Measurements from ENCODE around the gene STMN3.

Gene STMN3

DNA sequence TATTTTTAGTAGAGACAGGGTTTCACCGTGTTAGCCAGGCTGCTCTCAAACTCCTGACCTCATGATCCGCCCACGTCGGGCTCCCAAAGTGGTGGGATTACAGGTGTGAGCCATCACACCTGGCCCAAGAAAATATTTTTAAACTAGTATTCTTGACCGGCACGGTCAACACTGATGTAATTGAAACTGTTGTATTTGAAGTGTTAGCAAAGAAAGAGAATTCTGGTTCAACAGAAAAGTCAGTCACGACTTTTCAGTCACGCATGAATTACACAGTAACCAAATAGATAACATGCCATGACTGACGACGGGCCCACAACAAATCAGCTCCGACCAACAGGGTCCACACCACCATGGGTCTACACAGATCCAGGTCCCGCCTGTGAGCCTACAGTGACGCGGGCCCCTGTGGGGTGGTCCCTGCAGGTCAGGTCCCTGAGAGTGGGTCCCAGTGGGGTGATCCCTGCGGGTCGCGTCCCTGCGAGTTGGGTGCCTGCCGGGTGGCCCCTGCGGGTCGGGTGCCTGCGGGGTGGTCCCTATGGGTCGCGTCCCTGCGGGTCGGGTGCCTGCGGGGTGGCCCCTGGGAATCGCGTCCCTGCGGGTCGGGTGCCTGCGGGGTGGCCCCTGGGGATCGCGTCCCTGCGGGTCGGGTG, 27.3 kb downstream of the STMN3 start:
- ChIA-PET CTCF (no interaction called here), POLR2A (interaction anchor here (1.5 kb wide), 2 partner anchors 16 to 32 kb away, joined by 4 to 5 read pairs; partner anchors contain the start of gene RTEL1)
- Histone ChIP-seq H3K27ac (ENCODE audit: extremely low read depth, low read depth, low read length) (peak overlapping the region; percentile 98), H3K9me3 (ENCODE audit: control insufficient read depth, insufficient read depth, low read depth, low read length) (no peaks in the 10 kb centered on the region), H3K4me1 (ENCODE audit: control insufficient read depth, insufficient read depth, low read length) (no peaks in the 10 kb centered on the region), H3K36me3 (ENCODE audit: control insufficient read depth in 2 of 2, insufficient read depth in 1 of 2, low read length in 2 of 2) (no peaks in the 10 kb centered on the region), H3K4me3 (ENCODE audit: low read depth, low read length) (peak overlapping the region; percentile 89)
- TF ChIP-seq KLF1 (tag by site-specific recombination; IDR thresholded peaks at IDR 0.05) (no peak), ZNF433 (tag by site-specific recombination; IDR thresholded peaks at IDR 0.05; ENCODE audit: low read depth) (no peak), ZNF324 (tag by site-specific recombination; IDR thresholded peaks at IDR 0.05) (no peak), ZNF473 (tag by site-specific recombination; IDR thresholded peaks at IDR 0.05) (no peak), ZNF10 (tag by site-specific recombination; IDR thresholded peaks at IDR 0.05) (no peak), ZNF214 (tag by site-specific recombination; IDR thresholded peaks at IDR 0.05; ENCODE audit: borderline replicate concordance) (no peak), ZNF169 (tag by site-specific recombination; IDR thresholded peaks at IDR 0.05) (no peak), ZNF624 (tag by site-specific recombination; IDR thresholded peaks at IDR 0.05) (no peak), ZNF391 (tag by site-specific recombination; IDR thresholded peaks at IDR 0.05; ENCODE audit: borderline replicate concordance, low read depth) (no peak), ZXDB (tag by site-specific recombination; IDR thresholded peaks at IDR 0.05) (no peak), ZFHX2 (tag by site-specific recombination; conservative IDR thresholded peaks at IDR 0.05) (peak; percentile 18; the same call in 1 of the 2 replicates), GLI2 (tag by site-specific recombination; IDR thresholded peaks at IDR 0.05; ENCODE audit: borderline replicate concordance, low read depth) (no peak), ZBTB20 (tag by site-specific recombination; IDR thresholded peaks at IDR 0.05) (no peak), HOXA7 (CRISPR knock-in tag; IDR thresholded peaks at IDR 0.05; ENCODE audit: borderline replicate concordance) (no peak), TCF7L2 (IDR thresholded peaks at IDR 0.05; ENCODE audit: borderline replicate concordance, low read depth, low read length) (no peak), ZNF610 (tag by site-specific recombination; IDR thresholded peaks at IDR 0.05; ENCODE audit: borderline replicate concordance) (no peak), ZNF155 (tag by site-specific recombination; IDR thresholded peaks at IDR 0.05) (no peak), GFI1B (tag by site-specific recombination; IDR thresholded peaks at IDR 0.05) (no peak), ZNF121 (tag by site-specific recombination; IDR thresholded peaks at IDR 0.05) (0 out of 2 replicates have a peak, but pooled peaks have one; percentile 20), MZF1 (tag by site-specific recombination; IDR thresholded peaks at IDR 0.05; ENCODE audit: borderline replicate concordance) (no peak), ZEB2 (tag by site-specific recombination; IDR thresholded peaks at IDR 0.05) (0 out of 2 replicates have a peak, but pooled peaks have one; percentile 43)
- TF ChIP-seq, protein P1, sequence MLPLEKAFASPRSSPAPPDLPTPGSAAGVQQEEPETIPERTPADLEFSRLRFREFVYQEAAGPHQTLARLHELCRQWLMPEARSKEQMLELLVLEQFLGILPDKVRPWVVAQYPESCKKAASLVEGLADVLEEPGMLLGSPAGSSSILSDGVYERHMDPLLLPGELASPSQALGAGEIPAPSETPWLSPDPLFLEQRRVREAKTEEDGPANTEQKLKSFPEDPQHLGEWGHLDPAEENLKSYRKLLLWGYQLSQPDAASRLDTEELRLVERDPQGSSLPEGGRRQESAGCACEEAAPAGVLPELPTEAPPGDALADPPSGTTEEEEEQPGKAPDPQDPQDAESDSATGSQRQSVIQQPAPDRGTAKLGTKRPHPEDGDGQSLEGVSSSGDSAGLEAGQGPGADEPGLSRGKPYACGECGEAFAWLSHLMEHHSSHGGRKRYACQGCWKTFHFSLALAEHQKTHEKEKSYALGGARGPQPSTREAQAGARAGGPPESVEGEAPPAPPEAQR (tag by site-specific recombination; IDR thresholded peaks at IDR 0.05): no peak
- TF ChIP-seq, protein P2, sequence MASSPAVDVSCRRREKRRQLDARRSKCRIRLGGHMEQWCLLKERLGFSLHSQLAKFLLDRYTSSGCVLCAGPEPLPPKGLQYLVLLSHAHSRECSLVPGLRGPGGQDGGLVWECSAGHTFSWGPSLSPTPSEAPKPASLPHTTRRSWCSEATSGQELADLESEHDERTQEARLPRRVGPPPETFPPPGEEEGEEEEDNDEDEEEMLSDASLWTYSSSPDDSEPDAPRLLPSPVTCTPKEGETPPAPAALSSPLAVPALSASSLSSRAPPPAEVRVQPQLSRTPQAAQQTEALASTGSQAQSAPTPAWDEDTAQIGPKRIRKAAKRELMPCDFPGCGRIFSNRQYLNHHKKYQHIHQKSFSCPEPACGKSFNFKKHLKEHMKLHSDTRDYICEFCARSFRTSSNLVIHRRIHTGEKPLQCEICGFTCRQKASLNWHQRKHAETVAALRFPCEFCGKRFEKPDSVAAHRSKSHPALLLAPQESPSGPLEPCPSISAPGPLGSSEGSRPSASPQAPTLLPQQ (tag by site-specific recombination; IDR thresholded peaks at IDR 0.05): peak; percentile 71
- TF ChIP-seq, protein P3, sequence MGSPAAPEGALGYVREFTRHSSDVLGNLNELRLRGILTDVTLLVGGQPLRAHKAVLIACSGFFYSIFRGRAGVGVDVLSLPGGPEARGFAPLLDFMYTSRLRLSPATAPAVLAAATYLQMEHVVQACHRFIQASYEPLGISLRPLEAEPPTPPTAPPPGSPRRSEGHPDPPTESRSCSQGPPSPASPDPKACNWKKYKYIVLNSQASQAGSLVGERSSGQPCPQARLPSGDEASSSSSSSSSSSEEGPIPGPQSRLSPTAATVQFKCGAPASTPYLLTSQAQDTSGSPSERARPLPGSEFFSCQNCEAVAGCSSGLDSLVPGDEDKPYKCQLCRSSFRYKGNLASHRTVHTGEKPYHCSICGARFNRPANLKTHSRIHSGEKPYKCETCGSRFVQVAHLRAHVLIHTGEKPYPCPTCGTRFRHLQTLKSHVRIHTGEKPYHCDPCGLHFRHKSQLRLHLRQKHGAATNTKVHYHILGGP (tag by site-specific recombination; IDR thresholded peaks at IDR 0.05): no peak
- TF ChIP-seq, protein P4, sequence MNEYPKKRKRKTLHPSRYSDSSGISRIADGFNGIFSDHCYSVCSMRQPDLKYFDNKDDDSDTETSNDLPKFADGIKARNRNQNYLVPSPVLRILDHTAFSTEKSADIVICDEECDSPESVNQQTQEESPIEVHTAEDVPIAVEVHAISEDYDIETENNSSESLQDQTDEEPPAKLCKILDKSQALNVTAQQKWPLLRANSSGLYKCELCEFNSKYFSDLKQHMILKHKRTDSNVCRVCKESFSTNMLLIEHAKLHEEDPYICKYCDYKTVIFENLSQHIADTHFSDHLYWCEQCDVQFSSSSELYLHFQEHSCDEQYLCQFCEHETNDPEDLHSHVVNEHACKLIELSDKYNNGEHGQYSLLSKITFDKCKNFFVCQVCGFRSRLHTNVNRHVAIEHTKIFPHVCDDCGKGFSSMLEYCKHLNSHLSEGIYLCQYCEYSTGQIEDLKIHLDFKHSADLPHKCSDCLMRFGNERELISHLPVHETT (tag by site-specific recombination; IDR thresholded peaks at IDR 0.05): no peak
- TF ChIP-seq, protein P5, sequence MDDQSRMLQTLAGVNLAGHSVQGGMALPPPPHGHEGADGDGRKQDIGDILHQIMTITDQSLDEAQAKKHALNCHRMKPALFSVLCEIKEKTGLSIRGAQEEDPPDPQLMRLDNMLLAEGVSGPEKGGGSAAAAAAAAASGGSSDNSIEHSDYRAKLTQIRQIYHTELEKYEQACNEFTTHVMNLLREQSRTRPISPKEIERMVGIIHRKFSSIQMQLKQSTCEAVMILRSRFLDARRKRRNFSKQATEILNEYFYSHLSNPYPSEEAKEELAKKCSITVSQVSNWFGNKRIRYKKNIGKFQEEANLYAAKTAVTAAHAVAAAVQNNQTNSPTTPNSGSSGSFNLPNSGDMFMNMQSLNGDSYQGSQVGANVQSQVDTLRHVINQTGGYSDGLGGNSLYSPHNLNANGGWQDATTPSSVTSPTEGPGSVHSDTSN (CRISPR knock-in tag; IDR thresholded peaks at IDR 0.05): no peak
- TF ChIP-seq, protein P6, sequence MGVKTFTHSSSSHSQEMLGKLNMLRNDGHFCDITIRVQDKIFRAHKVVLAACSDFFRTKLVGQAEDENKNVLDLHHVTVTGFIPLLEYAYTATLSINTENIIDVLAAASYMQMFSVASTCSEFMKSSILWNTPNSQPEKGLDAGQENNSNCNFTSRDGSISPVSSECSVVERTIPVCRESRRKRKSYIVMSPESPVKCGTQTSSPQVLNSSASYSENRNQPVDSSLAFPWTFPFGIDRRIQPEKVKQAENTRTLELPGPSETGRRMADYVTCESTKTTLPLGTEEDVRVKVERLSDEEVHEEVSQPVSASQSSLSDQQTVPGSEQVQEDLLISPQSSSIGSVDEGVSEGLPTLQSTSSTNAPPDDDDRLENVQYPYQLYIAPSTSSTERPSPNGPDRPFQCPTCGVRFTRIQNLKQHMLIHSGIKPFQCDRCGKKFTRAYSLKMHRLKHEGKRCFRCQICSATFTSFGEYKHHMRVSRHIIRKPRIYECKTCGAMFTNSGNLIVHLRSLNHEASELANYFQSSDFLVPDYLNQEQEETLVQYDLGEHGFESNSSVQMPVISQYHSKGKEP (tag by site-specific recombination; IDR thresholded peaks at IDR 0.05): peak; percentile 49; the same call in 1 of the 2 replicates
- TF ChIP-seq, protein P7, sequence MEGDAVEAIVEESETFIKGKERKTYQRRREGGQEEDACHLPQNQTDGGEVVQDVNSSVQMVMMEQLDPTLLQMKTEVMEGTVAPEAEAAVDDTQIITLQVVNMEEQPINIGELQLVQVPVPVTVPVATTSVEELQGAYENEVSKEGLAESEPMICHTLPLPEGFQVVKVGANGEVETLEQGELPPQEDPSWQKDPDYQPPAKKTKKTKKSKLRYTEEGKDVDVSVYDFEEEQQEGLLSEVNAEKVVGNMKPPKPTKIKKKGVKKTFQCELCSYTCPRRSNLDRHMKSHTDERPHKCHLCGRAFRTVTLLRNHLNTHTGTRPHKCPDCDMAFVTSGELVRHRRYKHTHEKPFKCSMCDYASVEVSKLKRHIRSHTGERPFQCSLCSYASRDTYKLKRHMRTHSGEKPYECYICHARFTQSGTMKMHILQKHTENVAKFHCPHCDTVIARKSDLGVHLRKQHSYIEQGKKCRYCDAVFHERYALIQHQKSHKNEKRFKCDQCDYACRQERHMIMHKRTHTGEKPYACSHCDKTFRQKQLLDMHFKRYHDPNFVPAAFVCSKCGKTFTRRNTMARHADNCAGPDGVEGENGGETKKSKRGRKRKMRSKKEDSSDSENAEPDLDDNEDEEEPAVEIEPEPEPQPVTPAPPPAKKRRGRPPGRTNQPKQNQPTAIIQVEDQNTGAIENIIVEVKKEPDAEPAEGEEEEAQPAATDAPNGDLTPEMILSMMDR (tag by site-specific recombination; IDR thresholded peaks at IDR 0.05): no peak

Data from HEK293 (cell line).